ENCODE results near the gene DES.

- TF ChIP-seq POLR2A (IDR thresholded peaks at IDR 0.05; ENCODE audit: low read length): no peak
- no peak for TF ChIP-seq GATA1 (IDR thresholded peaks at IDR 0.05; ENCODE audit: low read depth, low read length)
Observed at GRCh38 chr2:219385958-219386520, 32.1 kb upstream of the DES start.

Measured in erythroblast (primary cell).